HUDEP-2 (cell line): ENCODE measurements around the gene FRMPD1.
"Not testable (repeated sequence)": the region's sequence is repeated elsewhere in the genome, so short reads cannot be mapped to it uniquely, and the experiment has no call there.

ENCODE experiments used
- DNase-seq, 76 experiments: peaks; one replicate each; lab custom pipeline; 2025; ENCODE audit not compliant: unreplicated experiment in 76 of 76; lab: John Stamatoyannopoulos, UW

Gene FRMPD1

DNA sequence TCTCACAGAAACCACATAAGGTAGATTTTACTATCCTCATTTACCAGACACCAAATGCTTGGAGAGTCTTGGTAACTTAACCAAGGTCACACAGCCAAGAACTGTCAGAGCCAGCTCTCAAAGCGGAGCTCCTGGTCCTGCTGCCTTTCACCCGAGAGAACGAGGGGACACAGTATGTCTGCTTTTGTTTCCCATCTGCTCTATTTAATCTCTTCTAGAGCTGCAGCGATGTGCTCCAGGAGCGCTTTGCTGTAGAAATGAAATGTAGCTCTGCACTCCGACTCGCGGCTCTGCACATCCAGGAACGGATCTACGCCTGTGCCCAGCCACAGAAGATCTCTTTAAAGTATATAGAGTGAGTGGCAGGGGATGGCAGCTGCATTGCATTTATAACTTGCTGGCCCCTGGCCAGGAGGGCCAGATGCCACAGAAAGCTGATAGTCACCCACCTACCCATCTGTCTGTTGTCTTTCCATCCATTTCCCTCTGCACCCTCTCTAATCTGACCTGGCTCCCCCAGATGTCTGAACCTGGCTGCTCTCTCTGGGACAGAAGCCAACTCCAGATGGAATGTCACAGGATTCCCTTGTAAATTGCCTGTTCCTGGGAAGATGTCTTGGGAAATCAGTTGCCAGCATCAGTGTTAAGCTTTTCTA, 81.5 kb downstream of the FRMPD1 start:
- DNase-seq: no peak

DNA sequence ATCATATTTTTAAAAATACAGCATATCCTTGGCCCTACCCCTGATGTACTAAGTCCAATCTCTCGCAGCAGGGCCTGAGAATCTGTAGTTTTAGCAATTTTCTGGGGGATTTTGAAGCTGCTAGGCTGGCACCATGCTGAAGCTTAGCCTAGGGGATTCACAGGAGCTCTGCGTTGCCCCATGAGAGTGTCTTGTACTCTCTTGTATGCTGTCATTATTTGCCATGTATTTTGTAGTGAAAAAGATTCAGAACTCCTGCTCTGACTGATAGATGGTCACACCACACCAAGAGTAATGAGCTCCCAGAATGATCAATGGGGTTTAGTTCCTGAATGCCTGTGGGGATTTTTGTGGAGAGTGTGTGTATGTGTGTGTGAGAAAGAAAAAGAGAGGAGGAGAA, 82.2 kb downstream of the FRMPD1 start:
- no peak for DNase-seq

DNA sequence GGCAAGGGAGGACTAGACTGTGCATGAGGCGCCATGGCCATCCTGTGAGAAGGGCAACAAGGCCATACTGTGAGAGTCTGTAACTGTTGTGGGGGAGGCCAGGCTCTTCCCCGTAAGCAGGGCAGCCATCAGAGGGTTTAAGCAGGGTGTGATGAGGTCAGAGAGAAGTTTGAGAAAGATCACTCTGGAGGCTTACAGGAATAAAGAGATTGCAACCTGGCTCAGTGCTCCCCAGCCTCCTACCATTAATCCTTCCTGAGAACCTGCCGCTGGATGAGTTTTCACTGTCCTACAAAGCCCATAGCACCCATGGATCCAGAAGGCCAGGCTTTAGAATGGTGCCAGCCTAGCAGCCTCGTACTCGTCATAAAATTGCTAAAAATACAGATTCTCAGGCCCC, 88.5 kb downstream of the FRMPD1 start:
- no peak for DNase-seq

DNA sequence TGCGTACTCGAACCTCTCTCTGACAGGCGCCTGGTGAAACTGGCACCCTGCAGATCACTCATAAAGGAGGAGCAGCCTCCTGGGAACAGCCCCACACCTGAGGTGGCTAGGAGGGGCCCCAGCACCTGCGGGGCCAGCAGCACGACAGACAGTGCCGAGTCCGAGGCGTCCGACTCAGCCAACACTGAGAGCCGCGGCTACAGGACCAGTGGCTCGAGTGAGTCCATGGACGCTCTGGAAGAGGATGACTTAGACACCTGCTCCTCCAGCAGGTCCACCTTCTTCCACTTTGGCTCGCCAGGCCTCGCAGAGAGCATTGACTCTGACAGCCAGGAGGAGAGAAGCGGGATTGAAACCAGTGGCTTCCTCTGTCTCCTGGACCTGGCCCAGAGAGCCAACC, 89.4 kb downstream of the FRMPD1 start:
- DNase-seq: no peak

DNA sequence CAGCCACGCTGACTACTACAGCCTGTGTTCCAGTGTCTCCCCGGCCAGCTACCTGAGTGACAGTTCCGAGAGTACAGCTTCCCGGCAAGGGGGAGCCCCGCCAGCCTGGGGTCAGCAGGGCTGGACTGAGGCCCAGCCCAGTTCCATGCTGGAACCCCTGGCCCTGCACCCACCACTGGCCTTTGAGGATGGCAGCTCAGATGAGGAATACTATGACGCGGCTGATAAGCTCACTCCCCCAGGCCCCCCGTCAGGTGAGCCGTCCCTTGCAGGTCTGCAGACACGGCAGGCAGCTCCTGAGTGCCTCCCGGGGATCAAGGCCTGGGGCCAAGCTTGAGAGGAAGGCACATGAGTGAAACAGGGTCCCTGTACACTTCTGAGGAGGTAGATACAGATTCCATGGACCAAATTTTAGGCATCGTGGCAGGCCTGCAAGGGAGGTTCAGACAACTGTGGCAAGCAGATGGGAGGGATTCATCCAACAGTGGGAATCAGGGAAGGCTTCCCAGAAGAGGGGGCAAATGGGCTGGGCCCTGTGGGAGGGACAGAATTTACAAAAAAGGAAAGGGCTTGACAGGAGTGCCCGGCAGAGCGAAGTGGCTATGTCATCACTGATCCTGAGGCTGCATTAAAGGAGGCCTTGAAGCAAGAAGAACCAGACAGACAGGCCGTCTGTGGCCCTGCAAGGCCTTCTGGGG, 90.0 kb downstream of the FRMPD1 start:
- no peak for DNase-seq

DNA sequence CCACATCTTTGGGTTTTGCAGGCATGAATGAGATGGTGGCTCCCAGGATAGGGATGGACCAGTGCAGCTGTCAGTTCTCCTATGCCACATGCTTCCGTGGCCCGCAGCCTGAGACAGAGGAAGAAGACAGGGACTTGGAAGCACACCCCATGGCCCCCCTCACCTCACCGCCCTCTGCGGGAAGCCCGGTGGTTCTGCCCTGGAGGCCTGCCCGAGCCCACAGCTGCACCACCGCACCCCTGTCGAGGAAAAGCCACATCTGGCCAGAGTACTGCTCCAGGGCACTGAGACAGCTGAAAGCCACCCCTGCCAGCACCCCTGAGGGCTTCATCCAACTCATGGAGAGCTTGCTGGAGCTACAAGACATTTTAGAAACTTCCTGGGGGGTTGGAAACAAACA, 95.2 kb downstream of the FRMPD1 start:
- DNase-seq: no peak

DNA sequence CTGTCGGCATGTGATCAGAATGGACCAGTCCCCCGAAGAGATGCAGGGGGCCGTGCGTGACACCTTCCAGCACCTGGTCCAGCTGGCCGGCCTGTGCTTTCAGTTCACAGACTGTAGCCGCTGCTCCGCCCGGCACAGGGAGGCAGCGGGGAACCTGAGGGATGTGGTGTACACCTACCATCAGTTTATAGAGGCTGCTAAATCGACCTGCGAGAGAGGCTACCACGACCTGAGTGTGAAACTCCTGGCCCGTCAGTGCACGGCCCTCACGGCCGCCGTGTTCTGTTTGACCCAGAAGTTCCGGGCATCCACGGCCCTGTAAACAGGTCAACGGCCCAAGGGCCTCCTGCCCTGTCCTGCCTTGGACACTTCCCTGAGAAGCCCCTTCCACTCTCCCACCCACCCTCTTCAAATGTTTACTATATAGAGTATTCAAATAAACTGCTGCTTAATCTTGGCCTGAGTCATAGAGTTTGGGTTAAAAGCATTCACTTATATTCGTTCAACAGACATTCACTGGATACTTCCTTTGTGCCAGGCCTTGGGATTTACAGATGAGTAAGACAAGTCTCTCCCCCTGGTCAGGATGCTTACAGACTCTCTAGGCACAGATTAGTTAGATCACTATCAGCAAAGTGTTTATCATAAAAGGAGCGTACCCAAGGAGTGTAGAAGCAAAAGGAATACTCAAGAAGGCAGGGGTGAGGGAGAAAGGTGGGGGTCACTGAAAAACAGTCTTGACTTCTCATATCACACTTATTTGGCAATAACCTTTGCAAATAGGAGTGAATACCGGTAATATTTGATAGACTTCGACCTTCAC, 95.9 kb downstream of the FRMPD1 start:
- DNase-seq: no peak

DNA sequence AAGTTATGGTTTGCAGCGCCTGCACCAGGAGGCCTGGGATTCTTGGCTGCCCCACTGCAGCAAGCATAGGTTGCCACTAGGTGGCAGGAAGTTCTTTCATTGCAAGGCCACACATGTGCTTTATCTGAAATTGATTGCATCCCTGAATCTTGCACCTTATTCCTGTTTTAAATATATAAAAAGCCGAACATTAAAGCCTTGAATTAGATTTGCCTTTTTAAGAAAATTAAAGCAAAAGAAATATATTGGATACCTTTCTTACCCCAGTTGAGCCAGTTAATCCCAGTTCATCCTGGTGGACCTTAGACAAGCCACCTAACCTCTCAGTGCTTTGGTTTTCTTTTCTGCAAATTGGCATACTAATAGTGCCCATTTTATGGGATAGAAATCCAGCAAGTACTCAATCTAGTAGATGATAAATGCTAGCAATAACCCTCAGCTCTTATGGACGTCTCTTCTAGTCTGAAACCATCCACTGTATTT, 96.6 kb downstream of the FRMPD1 start:
- DNase-seq: peak in 59 of 76 experiments; percentile 2 to 72 (median 36)

DNA sequence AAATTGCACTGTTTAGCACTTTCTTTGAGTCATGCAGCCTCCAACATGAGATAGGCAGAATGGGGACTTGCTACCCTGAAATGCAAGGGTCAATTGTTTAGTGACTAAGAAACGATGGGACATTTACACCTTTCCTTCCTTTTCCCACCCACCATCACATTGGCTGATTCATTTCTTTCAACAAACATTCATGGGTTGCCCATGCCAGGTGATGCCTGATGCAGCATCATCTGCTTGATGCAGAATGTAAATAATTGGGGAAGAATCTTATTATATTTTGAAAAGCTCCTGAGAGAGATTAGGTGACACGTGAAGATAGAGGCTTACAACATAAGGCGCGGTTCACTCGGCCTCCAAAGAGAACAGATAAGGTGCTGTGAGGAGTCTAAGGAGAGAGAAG, 98.4 kb downstream of the FRMPD1 start:
- DNase-seq: no peak

DNA sequence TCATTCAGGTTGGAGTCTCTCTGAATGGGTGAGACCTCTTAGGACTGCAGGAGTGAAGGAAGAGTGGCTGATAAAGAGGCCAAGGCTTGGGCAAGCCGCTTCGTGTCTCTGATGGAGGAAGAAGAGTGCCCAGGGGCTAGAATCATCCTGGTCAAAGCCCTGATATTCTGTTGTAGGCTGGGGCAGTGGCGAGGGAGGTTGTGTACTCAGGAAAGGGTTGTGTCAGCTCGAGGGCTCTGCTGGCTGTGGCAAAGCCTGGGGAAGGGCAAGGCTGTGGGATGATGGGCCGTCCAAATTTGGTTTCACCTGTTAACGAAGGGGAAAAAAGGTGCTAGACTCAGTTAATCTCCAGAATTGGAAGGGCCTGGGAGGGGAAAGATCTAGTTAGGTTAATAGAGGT, 100.4 kb downstream of the FRMPD1 start:
- DNase-seq: no peak

DNA sequence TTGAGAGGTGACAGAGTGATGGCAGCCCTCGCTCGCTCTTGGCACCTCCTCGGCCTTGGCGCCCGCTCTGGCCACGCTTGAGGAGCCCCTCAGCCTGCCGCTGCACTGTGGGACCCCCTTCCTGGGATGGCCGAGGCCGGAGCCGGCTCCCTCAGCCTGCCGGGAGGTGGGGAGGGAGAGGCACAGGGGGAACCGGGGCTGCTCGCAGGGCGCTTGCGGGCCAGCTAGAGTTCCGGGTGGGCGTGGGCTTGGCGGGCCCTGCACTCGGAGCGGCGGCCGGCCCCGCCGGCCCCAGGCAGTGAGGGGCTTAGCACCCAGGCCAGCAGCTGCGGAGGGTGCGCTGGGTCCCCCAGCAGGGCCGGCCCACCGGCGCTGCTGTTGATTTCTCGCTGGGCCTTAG, 101.0 kb downstream of the FRMPD1 start:
- not testable (repeated sequence) for DNase-seq

DNA sequence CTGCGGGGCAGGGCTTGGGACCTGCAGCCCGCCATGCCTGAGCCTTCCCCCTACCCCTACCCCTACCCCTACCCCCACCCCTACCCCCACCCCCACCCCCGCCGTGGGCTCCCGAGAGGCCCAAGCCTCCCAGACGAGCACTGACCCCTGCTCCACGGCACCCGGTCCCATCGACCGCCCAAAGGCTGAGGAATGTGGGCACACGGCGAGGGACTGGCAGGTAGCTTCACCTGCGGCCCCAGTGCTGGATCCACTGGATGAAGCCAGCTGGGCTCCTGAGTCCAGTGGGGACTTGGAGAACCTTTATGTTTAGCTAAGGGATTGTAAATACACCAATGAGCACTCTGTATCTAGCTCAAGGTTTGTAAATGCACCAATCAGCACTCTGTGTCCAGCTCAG, 101.4 kb downstream of the FRMPD1 start:
- not testable (repeated sequence) for DNase-seq

DNA sequence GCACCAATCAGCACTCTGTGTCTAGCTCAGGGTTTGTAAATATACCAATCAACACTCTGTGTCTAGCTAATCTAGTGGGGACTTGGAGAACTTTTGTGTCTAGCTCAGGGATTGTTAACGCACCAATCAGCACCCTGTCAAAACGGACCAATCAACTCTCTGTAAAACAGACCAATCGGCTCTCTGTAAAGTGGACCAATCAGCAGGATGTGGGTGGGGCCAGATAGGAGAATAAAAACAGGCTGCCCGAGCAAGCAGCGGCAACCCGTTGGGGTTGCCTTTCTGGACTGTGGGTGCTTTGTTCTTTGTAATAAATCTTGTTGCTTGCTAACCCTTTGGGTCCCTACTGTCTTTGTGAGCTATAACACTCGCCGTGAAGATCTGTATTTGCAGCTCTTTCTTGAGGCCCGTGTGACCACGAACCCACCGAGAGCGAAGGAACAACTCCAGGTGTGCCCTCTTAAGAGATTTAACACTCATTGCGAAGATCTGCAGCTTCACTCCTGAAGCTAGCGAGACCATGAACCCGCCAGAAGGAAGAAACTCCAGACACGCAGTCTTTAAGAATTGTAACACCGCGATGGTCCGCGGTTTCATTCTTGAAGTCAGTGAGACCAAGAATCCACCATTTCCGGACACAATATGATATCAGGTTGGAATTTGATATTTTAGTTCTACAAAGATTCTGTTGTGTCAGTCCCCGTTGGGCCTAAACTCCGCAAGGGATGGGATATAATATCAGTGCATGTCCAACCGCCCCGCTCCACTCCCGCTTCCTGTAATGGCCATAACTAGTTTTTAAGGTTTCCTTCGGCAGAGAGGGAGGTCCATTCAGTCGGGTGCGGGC, 102.1 kb downstream of the FRMPD1 start:
- no peak for DNase-seq

DNA sequence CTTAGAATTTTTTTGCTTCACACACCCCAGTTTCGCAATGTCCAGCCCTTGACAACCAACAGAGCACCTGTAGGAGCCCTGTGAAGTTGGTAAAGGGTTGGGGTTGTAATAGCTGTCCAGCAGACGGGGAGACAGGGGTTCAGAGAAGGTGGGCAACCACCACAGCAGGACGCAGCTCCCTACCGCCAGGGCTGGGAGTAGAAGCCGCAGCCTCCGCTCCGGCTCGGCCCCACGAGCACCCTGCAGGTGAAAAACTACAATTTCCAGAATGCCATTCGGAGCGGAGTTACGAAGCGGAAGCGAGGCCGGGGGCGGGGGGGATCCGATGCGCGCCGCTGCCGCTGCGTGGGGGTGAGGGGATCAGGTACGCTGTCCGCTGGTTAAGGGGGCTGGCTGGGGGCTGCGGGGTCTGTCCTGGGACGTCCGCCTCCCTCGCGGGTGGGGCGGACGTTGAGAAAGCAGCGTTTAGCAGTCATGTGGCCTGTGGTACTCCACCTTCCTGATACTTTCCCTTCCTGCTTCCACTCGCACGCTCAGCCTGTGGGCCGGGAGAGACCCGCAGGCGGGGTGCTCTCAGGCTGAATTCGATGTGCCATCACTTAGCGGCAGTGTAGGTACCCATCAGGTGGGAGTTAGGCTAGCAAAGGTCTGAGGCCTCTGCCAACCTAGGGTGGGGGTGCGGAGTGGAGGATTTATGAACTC, 102.9 kb downstream of the FRMPD1 start, which contains the start of gene TRMT10B:
Gene TRMT10B (plus strand): TSS at position 317 of the 702 bp plus-strand sequence. CDS start 8,127 bp downstream, outside the sequence.
- peak in 64 of 76 experiments; percentile 11 to 73 (median 51) for DNase-seq

DNA sequence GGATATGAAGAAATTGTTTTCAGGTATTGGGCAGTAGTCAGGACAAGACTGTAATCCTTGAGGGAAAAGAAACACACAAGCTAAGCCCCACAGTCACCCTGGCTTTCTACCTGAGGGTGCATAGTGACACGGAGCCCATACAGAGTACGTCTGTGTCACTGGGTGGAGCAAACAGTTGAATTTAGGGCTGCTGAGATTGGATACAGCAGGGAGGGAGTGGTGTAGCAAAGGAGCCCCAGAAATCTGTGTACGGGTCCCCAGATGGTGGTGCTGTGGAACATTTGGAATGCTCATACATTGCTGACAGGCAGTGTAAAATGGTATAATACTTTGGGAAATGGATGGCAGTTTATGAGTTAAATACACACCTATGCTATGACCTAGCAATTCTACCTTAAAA, 108.0 kb downstream of the FRMPD1 start:
- DNase-seq: no peak

DNA sequence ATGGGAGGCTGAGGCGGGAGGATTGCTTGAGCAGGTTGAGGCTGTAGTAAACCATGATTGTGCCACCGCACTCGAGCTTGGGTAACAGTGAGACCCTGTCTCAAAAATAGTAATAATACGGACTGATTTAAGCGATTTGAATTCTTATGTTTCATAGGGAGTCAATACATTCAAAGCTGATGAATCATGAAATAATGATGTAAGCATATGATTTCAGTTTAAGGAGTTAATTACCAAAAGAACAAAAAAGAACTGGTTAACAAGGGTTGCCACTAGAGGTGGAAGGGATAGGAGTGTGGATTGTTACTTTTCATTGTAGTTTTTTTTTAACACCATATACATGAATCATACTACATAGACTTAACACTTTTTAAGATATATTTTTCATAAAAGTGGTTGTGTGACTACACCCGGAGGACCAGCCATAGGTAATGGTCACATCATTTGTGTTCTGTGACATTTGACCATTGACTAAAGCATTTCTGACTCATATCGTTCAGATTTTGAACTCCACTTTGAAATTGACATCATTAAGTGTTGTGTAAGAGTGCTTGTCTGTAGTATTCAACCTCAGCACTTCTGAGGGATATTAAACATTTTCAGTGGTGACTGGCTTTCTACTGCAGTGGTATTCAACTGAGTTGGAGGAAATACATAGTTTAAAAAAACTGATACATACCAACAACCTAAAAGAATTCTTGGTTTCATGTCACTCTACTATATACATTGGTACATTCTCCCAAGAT, 109.8 kb downstream of the FRMPD1 start:
- no peak for DNase-seq

DNA sequence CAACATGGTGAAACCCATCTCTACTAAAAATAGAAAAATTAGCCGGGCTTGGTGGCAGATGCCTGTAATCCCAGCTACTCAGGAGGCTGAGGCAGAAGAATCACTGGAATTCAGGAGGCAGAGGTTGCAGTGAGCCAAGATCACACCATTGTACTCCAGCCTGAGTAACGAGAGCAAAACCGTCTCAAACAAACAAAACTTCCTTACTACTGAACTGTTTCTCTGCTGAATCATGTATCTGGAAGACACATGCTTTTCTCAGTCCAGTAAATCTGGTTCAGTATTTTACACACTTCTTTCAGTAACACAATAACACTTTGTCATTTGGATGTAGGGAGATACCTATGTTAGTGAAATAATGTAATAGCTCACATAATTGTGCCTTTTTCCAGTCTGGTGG, 110.8 kb downstream of the FRMPD1 start:
- DNase-seq: no peak

DNA sequence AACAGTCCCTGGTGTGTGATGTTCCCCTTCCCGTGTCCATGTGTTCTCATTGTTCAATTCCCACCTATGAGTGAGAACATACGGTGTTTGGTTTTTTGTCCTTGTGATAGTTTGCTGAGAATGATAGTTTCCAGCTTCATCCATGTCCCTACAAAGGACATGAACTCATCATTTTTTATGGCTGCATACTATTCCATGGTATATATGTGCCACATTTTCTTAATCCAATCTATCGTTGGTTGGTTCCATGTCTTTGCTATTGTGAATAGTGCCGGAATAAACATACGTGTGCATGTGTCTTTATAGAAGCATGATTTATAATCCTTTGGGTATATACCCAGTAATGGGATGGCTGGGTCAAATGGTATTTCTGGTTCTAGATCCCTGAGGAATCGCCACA, 114.5 kb downstream of the FRMPD1 start:
- DNase-seq: not testable (repeated sequence)

DNA sequence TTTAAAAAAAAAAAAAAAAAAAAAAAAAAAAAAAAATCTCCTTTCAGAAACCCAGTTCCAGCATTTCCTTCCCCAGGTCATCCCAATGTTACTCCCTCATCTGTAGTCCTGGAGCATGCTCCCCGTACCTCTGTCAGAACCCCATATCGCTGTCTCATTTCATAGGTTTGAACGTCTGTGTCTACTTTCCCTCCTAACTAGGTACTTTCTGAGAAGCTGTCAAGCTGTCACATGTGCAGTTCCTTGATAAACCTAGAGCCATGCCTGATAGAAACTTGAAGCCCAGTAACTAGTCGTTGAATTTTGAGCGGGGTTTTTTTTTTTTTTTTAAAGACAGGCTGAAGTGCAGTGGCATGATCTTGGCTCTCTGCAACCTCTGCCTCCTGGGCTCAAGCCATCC, 118.6 kb downstream of the FRMPD1 start:
- peak in 24 of 76 experiments; percentile 7 to 57 (median 23) for DNase-seq
